ENCODE measurements around the gene FCAMR. TPM values are rescaled to one million over a fixed set of nuclear protein-coding genes. Genes with fewer than 3 reads are reported as not detected.

The FCAMR gene
- total and polyA plus RNA-seq, 2 donors (not counting 3 experiments of a cell fraction or from before 2014, with no cell fraction given): not detected

DNA sequence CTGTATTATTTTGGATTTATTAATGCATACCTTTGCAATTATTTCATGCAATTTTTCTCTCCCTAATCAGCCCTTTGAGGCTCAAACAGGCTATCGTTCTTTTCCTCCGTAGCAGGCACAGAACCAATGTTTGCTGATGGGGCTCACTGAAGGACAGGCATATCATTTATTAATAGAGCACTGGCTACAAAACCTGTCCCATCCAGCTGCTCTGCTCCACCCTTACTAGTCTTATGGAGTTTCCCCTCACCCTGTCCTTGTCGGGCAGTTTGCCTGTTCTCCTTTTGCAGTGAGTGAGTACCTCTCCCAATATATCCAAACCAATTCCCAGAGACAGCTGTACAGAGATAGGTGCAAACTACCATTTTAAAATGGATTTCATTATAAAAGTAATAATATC is 16.6 kb upstream of the FCAMR start:
- CTCF ChIA-PET: no interaction called here

GRCh38 chr1:206986402-206986801 is 16.1 kb upstream of the FCAMR start:
- FAIRE-seq: no peak
- no peak overlapping the region for H3K4me3 ChIP-seq (replicated peaks in 1 of 3; ENCODE audit: insufficient read depth in 1 of 3, low read depth in 1 of 3, low read length in 3 of 3)

More for the DNA sequence above, 16.6 kb upstream of the FCAMR start:
- H3K9ac ChIP-seq (replicated peaks; ENCODE audit: extremely low read depth, insufficient read depth, low read length): no peak overlapping the region
- H3K4me3 ChIP-seq (replicated peaks in 1 of 3; ENCODE audit: insufficient read depth in 1 of 3, low read depth in 1 of 3, low read length in 3 of 3): no peak overlapping the region
- TF ChIP-seq MYC (IDR thresholded peaks at IDR 0.05; ENCODE audit: low read depth, low read length): no peak
- no peak for TF ChIP-seq POLR2AphosphoS5 (IDR thresholded peaks at IDR 0.05; ENCODE audit: insufficient read depth, low read depth, low read length)
- no peak for TF ChIP-seq GATA2 (IDR thresholded peaks at IDR 0.05; ENCODE audit: insufficient read depth, insufficient read length, low read depth, low read length)
- TF ChIP-seq MAX (IDR thresholded peaks at IDR 0.05; ENCODE audit: insufficient read depth, insufficient read length): no peak
- peaks cover 10 to 12% of the 10 kb centered on the region in 2 experiments for H3K27me3 ChIP-seq (ENCODE audit: control insufficient read depth in 2 of 2, insufficient read depth in 2 of 2, low read length in 2 of 2)
- DNase-seq (ENCODE audit: low read depth, low spot score): no peak
- no peak for FAIRE-seq
- intact Hi-C loops (cut with micrococcal nuclease) (no loop called here), dilution Hi-C loops (cut with MboI; ENCODE audit: extremely low pct_ligation_motif_present, low sequenced_read_pairs) (no loop called here)
- no peaks in the 10 kb centered on the region for H4K20me1 ChIP-seq (replicated peaks; ENCODE audit: control insufficient read depth, extremely low read depth, insufficient read depth, low read length)
- no peak overlapping the region for H2AFZ ChIP-seq (ENCODE audit: low read depth, low read length)
- POLR2A ChIA-PET: no interaction called here
- H3K9me3 ChIP-seq (replicated peaks; ENCODE audit: control insufficient read depth, insufficient read depth, low read length): no peaks in the 10 kb centered on the region
- no peaks in the 10 kb centered on the region for H3K79me2 ChIP-seq (ENCODE audit: control insufficient read depth, insufficient read depth, low read length)
- no peak overlapping the region for H3K4me2 ChIP-seq (ENCODE audit: insufficient read depth, low read length)
- no peaks in the 10 kb centered on the region for H3K36me3 ChIP-seq (ENCODE audit: control insufficient read depth in 2 of 2, extremely low read depth in 1 of 2, insufficient read depth in 2 of 2, low read length in 2 of 2)
- H3K9me1 ChIP-seq (replicated peaks; ENCODE audit: control insufficient read depth, extremely low read depth, insufficient read depth, low read length): no peaks in the 10 kb centered on the region
- H3K27ac ChIP-seq (ENCODE audit: insufficient read depth, low read depth, low read length): no peak overlapping the region
- BruUV-seq (replicated peaks): no TSS peak
- H3K4me1 ChIP-seq (ENCODE audit: control insufficient read depth, extremely low read depth, insufficient read depth, low read length): no peaks in the 10 kb centered on the region

More at GRCh38 chr1:206986402-206986801, 16.1 kb upstream of the FCAMR start:
- no peaks in the 10 kb centered on the region for H4K20me1 ChIP-seq (replicated peaks; ENCODE audit: control insufficient read depth, extremely low read depth, insufficient read depth, low read length)
- intact Hi-C loops (cut with micrococcal nuclease): no loop called here
- H3K4me1 ChIP-seq (ENCODE audit: control insufficient read depth, extremely low read depth, insufficient read depth, low read length): no peaks in the 10 kb centered on the region
- H3K9me3 ChIP-seq (replicated peaks; ENCODE audit: control insufficient read depth, insufficient read depth, low read length): no peaks in the 10 kb centered on the region
- no peaks in the 10 kb centered on the region for H3K36me3 ChIP-seq (ENCODE audit: control insufficient read depth in 2 of 2, extremely low read depth in 1 of 2, insufficient read depth in 2 of 2, low read length in 2 of 2)
- CTCF ChIA-PET: interaction anchor here (0.6 to 1.0 kb wide), 2 partner anchors 8 to 1020 kb away, joined by 3 read pairs; no protein-coding TSS in a partner anchor
- no peak for DNase-seq (ENCODE audit: low read depth, low spot score)
- H3K4me2 ChIP-seq (ENCODE audit: insufficient read depth, low read length): no peak overlapping the region
- POLR2A ChIA-PET: no interaction called here
- peaks cover 11 to 12% of the 10 kb centered on the region in 2 experiments for H3K27me3 ChIP-seq (ENCODE audit: control insufficient read depth in 2 of 2, insufficient read depth in 2 of 2, low read length in 2 of 2)
- H2AFZ ChIP-seq (ENCODE audit: low read depth, low read length): no peak overlapping the region
- dilution Hi-C loops (cut with MboI; ENCODE audit: extremely low pct_ligation_motif_present, low sequenced_read_pairs): no loop called here
- H3K9ac ChIP-seq (replicated peaks; ENCODE audit: extremely low read depth, insufficient read depth, low read length): no peak overlapping the region
- H3K27ac ChIP-seq (ENCODE audit: insufficient read depth, low read depth, low read length): no peak overlapping the region
- no TSS peak for BruUV-seq (replicated peaks)
- no peaks in the 10 kb centered on the region for H3K79me2 ChIP-seq (ENCODE audit: control insufficient read depth, insufficient read depth, low read length)
- no peaks in the 10 kb centered on the region for H3K9me1 ChIP-seq (replicated peaks; ENCODE audit: control insufficient read depth, extremely low read depth, insufficient read depth, low read length)
- TF ChIP-seq POLR2AphosphoS5 (IDR thresholded peaks at IDR 0.05; ENCODE audit: insufficient read depth, low read depth, low read length) (no peak), MAX (IDR thresholded peaks at IDR 0.05; ENCODE audit: insufficient read depth, insufficient read length) (no peak), POLR2A (IDR thresholded peaks at IDR 0.05; ENCODE audit: low read depth, low read length) (no peak), JUN (IDR thresholded peaks at IDR 0.05; ENCODE audit: borderline replicate concordance, insufficient read depth, insufficient read length, low read depth) (no peak), FOS (IDR thresholded peaks at IDR 0.05; ENCODE audit: borderline replicate concordance, insufficient read depth, low read length) (no peak), GATA2 (IDR thresholded peaks at IDR 0.05; ENCODE audit: insufficient read depth, insufficient read length, low read depth, low read length) (no peak), MYC (IDR thresholded peaks at IDR 0.05; ENCODE audit: low read depth, low read length) (no peak), EZH2 (IDR thresholded peaks at IDR 0.05; ENCODE audit: borderline replicate concordance, low read depth, low read length, severe bottlenecking) (no peak)
- TF ChIP-seq, protein P1, sequence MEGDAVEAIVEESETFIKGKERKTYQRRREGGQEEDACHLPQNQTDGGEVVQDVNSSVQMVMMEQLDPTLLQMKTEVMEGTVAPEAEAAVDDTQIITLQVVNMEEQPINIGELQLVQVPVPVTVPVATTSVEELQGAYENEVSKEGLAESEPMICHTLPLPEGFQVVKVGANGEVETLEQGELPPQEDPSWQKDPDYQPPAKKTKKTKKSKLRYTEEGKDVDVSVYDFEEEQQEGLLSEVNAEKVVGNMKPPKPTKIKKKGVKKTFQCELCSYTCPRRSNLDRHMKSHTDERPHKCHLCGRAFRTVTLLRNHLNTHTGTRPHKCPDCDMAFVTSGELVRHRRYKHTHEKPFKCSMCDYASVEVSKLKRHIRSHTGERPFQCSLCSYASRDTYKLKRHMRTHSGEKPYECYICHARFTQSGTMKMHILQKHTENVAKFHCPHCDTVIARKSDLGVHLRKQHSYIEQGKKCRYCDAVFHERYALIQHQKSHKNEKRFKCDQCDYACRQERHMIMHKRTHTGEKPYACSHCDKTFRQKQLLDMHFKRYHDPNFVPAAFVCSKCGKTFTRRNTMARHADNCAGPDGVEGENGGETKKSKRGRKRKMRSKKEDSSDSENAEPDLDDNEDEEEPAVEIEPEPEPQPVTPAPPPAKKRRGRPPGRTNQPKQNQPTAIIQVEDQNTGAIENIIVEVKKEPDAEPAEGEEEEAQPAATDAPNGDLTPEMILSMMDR (IDR thresholded peaks at IDR 0.05; ENCODE audit: extremely low read depth in 1 of 2, insufficient read depth in 1 of 2, low read depth in 1 of 2, low read length in 2 of 2): no peak

Data from endothelial cell of umbilical vein (primary cell).